ENCODE measurements around the gene TRIM38.

- TF ChIP-seq CTCF (IDR thresholded peaks at IDR 0.05): peak; percentile 58 to 82 (median 68)
- peak in 1 of 2 donors; percentile 16 for TF ChIP-seq POLR2A (IDR thresholded peaks at IDR 0.05)
These were observed 63.6 kb downstream of the TRIM38 start for GRCh38 chr6:26025894-26026832.
